ENCODE measurements around the gene IL22.
"Not testable (repeated sequence)": the region's sequence is repeated elsewhere in the genome, so short reads cannot be mapped to it uniquely, and the experiment has no call there.

IL22 gene

DNA sequence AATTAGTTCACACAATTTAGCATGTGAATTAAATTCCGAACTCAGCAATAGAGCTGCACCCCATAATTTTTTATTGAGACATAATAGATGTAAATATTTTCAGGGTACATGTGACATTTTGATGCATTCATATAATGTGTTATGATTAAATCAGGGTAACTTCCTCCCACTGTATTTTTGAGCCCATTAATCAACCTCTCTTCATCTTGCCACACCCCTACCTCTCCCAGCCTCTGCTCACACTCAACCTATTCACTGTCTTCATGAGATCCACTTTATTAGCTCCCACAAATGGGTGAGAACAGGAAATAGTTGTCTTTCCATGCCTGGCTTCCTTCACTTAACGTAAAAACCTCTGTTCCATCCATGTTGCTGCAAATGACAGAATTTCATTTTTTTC is 42.5 kb downstream of the IL22 start:
- Histone ChIP-seq H3K36me3 (ENCODE audit: control insufficient read depth in 1 of 2, insufficient read depth in 2 of 2, low read length in 2 of 2) (no peaks in the 10 kb centered on the region), H3K4me1 (ENCODE audit: control insufficient read depth in 1 of 2, insufficient read depth in 2 of 2, low read length in 2 of 2) (no peaks in the 10 kb centered on the region), H3K27ac (ENCODE audit: low read depth, low read length) (no peak overlapping the region), H3K27me3 (ENCODE audit: control insufficient read depth in 1 of 2, insufficient read depth in 2 of 2, low read length in 2 of 2) (no peaks in the 10 kb centered on the region), H3K9ac (ENCODE audit: low read depth in 1 of 2, low read length in 2 of 2) (no peak overlapping the region), H3K9me3 (ENCODE audit: control insufficient read depth in 1 of 2, low read length in 2 of 2) (no peaks in the 10 kb centered on the region), H3K4me3 (ENCODE audit: low read depth in 1 of 2, low read length in 2 of 2) (no peak overlapping the region)

DNA sequence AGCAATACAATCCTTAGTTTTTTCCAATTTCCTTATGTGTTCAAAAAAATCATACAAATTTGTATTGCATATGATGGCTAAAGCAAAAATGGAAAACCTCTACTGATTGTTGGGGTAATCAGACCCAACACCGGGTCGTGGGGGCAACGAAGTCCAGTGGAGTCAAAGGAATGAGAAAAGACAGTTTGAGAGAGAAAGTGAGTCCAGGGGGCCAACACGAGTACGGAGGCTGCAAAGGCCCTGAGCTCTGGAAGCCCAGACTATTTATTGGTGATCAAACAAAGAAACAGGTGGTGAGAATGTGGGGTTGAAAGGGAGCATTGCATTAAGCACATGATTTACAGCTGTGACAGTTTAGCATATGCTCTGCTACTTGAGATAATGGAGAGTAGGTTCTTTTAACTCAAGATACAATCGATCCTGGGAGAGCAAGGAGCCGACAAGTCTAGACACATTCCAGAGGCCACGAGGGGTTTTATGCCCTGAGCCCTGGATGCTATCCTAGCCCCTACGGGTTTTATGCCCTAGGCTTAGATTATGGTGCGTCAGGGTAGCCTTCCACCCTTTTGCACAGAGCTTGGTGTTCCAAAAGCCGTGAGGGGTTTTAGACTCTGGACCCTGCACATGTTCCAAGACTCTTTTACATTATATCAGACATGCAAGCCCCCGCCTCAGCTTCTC is 44.2 kb downstream of the IL22 start:
- H3K9ac ChIP-seq (ENCODE audit: low read depth in 1 of 2, low read length in 2 of 2); H3K9me3 ChIP-seq (ENCODE audit: control insufficient read depth in 1 of 2, low read length in 2 of 2); H3K36me3 ChIP-seq (ENCODE audit: control insufficient read depth in 1 of 2, insufficient read depth in 2 of 2, low read length in 2 of 2); H3K4me3 ChIP-seq (ENCODE audit: low read depth in 1 of 2, low read length in 2 of 2); H3K27ac ChIP-seq (ENCODE audit: low read depth, low read length); H3K27me3 ChIP-seq (ENCODE audit: control insufficient read depth in 1 of 2, insufficient read depth in 2 of 2, low read length in 2 of 2); H3K4me1 ChIP-seq (ENCODE audit: control insufficient read depth in 1 of 2, insufficient read depth in 2 of 2, low read length in 2 of 2): not testable (repeated sequence)

DNA sequence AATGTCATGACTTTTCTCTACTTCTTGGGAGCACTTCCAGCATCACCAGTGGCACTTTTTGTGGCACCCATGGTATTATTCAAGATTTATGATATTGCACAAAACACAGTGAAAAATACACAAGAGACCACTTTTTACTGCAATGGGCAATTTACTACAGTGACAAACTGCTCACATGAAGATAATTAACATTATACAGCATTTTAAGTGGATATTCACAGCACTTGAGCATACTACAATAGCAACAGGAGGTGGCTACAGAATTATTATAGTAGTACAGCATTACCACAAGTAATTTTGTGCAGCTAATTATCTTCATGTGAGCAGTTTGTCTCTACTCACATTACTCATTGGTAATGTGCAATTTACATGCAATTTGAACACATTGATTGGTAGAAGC is 46.1 kb downstream of the IL22 start:
- H3K4me3 ChIP-seq (ENCODE audit: low read depth in 1 of 2, low read length in 2 of 2): no peak overlapping the region
- H3K9me3 ChIP-seq (ENCODE audit: control insufficient read depth in 1 of 2, low read length in 2 of 2): no peaks in the 10 kb centered on the region
- H3K4me1 ChIP-seq (ENCODE audit: control insufficient read depth in 1 of 2, insufficient read depth in 2 of 2, low read length in 2 of 2): no peaks in the 10 kb centered on the region
- H3K36me3 ChIP-seq (ENCODE audit: control insufficient read depth in 1 of 2, insufficient read depth in 2 of 2, low read length in 2 of 2): no peaks in the 10 kb centered on the region
- H3K27ac ChIP-seq (ENCODE audit: low read depth, low read length): no peak overlapping the region
- H3K9ac ChIP-seq (ENCODE audit: low read depth in 1 of 2, low read length in 2 of 2): no peak overlapping the region
- H3K27me3 ChIP-seq (ENCODE audit: control insufficient read depth in 1 of 2, insufficient read depth in 2 of 2, low read length in 2 of 2): no peaks in the 10 kb centered on the region

DNA sequence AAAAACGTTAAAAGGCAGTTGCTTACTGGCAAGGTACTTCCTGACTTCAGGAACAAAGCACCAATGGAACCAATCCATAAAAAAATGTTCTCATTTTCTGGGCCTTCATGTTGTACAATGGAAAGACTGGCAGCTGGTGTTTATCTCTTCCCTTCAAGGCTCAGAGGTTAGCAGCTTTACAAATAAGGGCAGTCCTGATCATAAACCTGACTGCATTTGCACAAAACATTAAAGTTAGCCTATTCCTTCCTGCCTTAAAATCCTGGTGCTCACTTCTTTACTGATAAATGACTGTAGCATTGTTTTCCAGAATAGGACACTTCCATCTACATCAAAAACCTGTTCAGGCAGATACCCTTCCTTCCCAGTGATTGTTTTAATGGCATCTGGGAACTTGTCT is 47.0 kb downstream of the IL22 start:
- no peak overlapping the region for H3K27ac ChIP-seq (ENCODE audit: low read depth, low read length)
- H3K4me3 ChIP-seq (ENCODE audit: low read depth in 1 of 2, low read length in 2 of 2): no peak overlapping the region
- no peaks in the 10 kb centered on the region for H3K27me3 ChIP-seq (ENCODE audit: control insufficient read depth in 1 of 2, insufficient read depth in 2 of 2, low read length in 2 of 2)
- H3K36me3 ChIP-seq (ENCODE audit: control insufficient read depth in 1 of 2, insufficient read depth in 2 of 2, low read length in 2 of 2): no peaks in the 10 kb centered on the region
- H3K9ac ChIP-seq (ENCODE audit: low read depth in 1 of 2, low read length in 2 of 2): no peak overlapping the region
- no peaks in the 10 kb centered on the region for H3K9me3 ChIP-seq (ENCODE audit: control insufficient read depth in 1 of 2, low read length in 2 of 2)
- no peaks in the 10 kb centered on the region for H3K4me1 ChIP-seq (ENCODE audit: control insufficient read depth in 1 of 2, insufficient read depth in 2 of 2, low read length in 2 of 2)

DNA sequence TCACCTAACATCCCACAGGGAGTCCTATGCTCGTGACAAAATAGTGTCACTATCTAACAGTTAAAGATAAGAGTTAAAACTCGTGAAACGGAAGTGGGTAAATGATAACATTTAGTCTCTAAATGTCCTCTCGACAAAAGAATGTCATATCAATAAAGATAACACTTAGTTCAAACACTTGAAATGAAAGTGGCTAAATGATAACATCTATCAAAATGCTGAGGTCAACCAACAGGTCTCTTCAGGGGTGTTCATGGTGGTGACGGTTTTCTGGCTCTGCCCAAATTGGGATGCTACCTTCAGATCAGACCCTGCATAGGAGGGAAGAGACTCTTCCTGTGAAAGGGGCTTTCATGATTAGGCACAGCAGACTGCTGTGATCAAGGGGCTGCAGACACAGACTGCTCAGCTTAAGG is 49.9 kb downstream of the IL22 start:
- Histone ChIP-seq H3K4me1 (ENCODE audit: control insufficient read depth in 1 of 2, insufficient read depth in 2 of 2, low read length in 2 of 2) (no peaks in the 10 kb centered on the region), H3K27me3 (ENCODE audit: control insufficient read depth in 1 of 2, insufficient read depth in 2 of 2, low read length in 2 of 2) (no peaks in the 10 kb centered on the region), H3K4me3 (ENCODE audit: low read depth in 1 of 2, low read length in 2 of 2) (no peak overlapping the region), H3K9ac (ENCODE audit: low read depth in 1 of 2, low read length in 2 of 2) (no peak overlapping the region), H3K9me3 (ENCODE audit: control insufficient read depth in 1 of 2, low read length in 2 of 2) (no peaks in the 10 kb centered on the region), H3K36me3 (ENCODE audit: control insufficient read depth in 1 of 2, insufficient read depth in 2 of 2, low read length in 2 of 2) (no peaks in the 10 kb centered on the region), H3K27ac (ENCODE audit: low read depth, low read length) (no peak overlapping the region)

DNA sequence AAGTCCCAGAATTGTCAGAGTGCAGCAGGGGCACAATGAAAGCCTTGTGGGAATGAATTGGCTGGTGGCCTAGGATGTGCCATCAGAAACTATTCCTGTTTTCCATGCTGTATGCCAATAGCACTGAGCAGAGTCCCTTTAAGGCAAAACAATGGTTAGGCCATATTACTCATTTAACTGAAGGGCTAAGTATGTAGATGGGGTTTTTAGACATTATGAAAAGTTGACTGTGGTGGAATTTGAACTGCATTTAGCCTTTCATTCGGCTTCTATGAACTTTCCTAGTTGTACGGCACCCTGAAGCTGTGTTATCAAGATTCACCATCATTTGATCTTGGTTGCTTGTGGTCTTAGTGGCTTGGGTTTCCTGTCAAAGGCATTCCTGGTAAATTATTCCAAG is 52.5 kb downstream of the IL22 start:
- Histone ChIP-seq H3K27me3 (ENCODE audit: control insufficient read depth in 1 of 2, insufficient read depth in 2 of 2, low read length in 2 of 2) (no peaks in the 10 kb centered on the region), H3K4me3 (ENCODE audit: low read depth in 1 of 2, low read length in 2 of 2) (no peak overlapping the region), H3K27ac (ENCODE audit: low read depth, low read length) (no peak overlapping the region), H3K4me1 (ENCODE audit: control insufficient read depth in 1 of 2, insufficient read depth in 2 of 2, low read length in 2 of 2) (no peaks in the 10 kb centered on the region), H3K36me3 (ENCODE audit: control insufficient read depth in 1 of 2, insufficient read depth in 2 of 2, low read length in 2 of 2) (no peaks in the 10 kb centered on the region), H3K9ac (ENCODE audit: low read depth in 1 of 2, low read length in 2 of 2) (no peak overlapping the region), H3K9me3 (ENCODE audit: control insufficient read depth in 1 of 2, low read length in 2 of 2) (no peaks in the 10 kb centered on the region)

DNA sequence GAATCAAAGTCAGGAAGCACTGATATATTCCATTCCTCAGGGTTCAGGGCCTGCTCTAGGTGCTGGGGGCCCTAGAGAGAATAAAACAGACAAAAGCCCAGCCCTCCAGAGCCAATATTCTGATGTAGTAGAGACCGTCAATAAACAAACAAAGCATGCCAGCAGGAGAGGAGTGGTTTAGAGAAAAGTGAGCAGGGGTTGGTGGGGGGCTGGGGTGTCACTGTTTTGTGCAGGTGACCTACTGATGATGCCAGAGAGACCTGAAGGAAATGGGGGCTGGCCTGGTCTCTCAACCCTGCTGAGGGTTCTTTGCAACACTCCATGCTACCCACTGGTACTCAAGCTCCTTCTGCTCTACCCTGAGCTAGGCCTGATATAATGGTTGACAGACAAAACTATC is 54.3 kb downstream of the IL22 start:
- Histone ChIP-seq H3K27me3 (ENCODE audit: control insufficient read depth in 1 of 2, insufficient read depth in 2 of 2, low read length in 2 of 2) (no peaks in the 10 kb centered on the region), H3K4me1 (ENCODE audit: control insufficient read depth in 1 of 2, insufficient read depth in 2 of 2, low read length in 2 of 2) (no peaks in the 10 kb centered on the region), H3K27ac (ENCODE audit: low read depth, low read length) (no peak overlapping the region), H3K4me3 (ENCODE audit: low read depth in 1 of 2, low read length in 2 of 2) (no peak overlapping the region), H3K9ac (ENCODE audit: low read depth in 1 of 2, low read length in 2 of 2) (no peak overlapping the region), H3K9me3 (ENCODE audit: control insufficient read depth in 1 of 2, low read length in 2 of 2) (no peaks in the 10 kb centered on the region), H3K36me3 (ENCODE audit: control insufficient read depth in 1 of 2, insufficient read depth in 2 of 2, low read length in 2 of 2) (no peaks in the 10 kb centered on the region)

DNA sequence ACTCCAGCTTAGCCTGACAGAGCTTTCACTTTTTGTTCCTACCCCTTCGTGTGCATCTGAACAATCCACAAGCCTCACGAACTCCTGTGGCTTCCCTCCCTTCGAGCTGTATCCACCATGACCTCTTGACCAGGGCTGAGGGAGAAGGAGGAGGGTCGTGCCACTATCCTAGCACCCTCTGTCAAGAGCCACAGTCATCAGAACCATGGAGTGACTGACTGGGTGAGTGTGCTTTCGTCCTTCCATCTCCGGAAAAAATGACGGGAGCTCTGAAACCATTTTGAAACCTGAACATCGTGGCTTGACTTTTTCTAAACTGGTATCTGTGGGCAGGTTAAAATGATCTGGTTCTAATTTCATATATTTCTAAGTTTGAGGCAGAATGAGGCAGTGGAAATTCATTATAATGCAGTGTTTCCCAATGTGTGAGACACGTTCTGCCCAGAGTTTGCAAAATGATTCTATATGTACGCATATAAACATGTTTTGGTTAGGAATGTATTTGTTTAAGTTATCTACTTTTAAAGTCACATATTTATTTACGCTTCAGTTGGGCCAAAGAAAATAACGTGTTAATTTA is 54.8 kb downstream of the IL22 start:
- no peak overlapping the region for H3K9ac ChIP-seq (ENCODE audit: low read depth in 1 of 2, low read length in 2 of 2)
- H3K27me3 ChIP-seq (ENCODE audit: control insufficient read depth in 1 of 2, insufficient read depth in 2 of 2, low read length in 2 of 2): no peaks in the 10 kb centered on the region
- no peaks in the 10 kb centered on the region for H3K36me3 ChIP-seq (ENCODE audit: control insufficient read depth in 1 of 2, insufficient read depth in 2 of 2, low read length in 2 of 2)
- no peak overlapping the region for H3K27ac ChIP-seq (ENCODE audit: low read depth, low read length)
- no peaks in the 10 kb centered on the region for H3K9me3 ChIP-seq (ENCODE audit: control insufficient read depth in 1 of 2, low read length in 2 of 2)
- no peak overlapping the region for H3K4me3 ChIP-seq (ENCODE audit: low read depth in 1 of 2, low read length in 2 of 2)
- H3K4me1 ChIP-seq (ENCODE audit: control insufficient read depth in 1 of 2, insufficient read depth in 2 of 2, low read length in 2 of 2): no peaks in the 10 kb centered on the region
